ENCODE data around the gene PCBP4. TPM values are rescaled to one million over a fixed set of nuclear protein-coding genes. Genes with fewer than 3 reads are reported as not detected.

Gene PCBP4
- total RNA-seq, 1 donor from 2014 or later, result 144 TPM

DNA sequence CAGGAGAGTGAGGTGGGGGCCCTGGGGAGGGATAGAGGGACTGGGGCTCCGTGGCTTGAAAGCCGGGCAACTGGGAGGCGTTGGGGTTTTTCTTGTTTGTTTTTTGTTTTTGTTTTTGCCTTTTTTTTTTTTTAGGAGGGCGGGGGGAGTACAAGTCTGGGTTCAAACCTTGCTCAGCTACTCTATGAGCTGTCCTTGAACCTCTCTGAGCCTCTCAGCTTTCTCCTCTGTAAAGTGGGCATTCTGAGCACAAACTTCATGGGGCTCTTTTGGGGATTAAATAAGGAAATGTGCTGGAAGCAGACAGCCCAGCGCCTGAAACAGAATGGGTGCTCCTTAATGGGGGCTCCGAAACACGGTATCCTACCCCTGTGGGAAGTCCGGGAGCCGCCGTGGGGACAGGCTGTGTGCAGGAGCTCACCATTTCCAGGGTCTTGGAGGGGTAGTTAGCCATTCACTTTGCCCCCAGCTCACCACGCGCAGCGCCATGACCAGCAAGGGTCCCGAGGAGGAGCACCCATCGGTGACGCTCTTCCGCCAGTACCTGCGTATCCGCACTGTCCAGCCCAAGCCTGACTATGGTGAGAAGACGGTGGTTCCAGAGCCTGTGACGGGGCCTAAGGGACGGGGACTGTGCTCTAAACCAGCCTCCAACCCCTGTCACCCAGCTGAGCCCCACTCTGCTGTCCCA lies 16.5 kb upstream of the PCBP4 start:
- Histone ChIP-seq H3K4me3 (ENCODE audit: low read depth, low read length) (peak overlapping the region; percentile 44), H3K36me3 (ENCODE audit: control insufficient read depth, insufficient read depth, low read length) (no peaks in the 10 kb centered on the region), H3K27me3 (ENCODE audit: control insufficient read depth, insufficient read depth, low read length) (no peaks in the 10 kb centered on the region)
- no peak for DNase-seq (ENCODE audit: low read depth)
- TF ChIP-seq, protein P1, sequence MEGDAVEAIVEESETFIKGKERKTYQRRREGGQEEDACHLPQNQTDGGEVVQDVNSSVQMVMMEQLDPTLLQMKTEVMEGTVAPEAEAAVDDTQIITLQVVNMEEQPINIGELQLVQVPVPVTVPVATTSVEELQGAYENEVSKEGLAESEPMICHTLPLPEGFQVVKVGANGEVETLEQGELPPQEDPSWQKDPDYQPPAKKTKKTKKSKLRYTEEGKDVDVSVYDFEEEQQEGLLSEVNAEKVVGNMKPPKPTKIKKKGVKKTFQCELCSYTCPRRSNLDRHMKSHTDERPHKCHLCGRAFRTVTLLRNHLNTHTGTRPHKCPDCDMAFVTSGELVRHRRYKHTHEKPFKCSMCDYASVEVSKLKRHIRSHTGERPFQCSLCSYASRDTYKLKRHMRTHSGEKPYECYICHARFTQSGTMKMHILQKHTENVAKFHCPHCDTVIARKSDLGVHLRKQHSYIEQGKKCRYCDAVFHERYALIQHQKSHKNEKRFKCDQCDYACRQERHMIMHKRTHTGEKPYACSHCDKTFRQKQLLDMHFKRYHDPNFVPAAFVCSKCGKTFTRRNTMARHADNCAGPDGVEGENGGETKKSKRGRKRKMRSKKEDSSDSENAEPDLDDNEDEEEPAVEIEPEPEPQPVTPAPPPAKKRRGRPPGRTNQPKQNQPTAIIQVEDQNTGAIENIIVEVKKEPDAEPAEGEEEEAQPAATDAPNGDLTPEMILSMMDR (IDR thresholded peaks at IDR 0.05; ENCODE audit: insufficient read depth, low read length, poor library complexity, severe bottlenecking), result no peak

DNA sequence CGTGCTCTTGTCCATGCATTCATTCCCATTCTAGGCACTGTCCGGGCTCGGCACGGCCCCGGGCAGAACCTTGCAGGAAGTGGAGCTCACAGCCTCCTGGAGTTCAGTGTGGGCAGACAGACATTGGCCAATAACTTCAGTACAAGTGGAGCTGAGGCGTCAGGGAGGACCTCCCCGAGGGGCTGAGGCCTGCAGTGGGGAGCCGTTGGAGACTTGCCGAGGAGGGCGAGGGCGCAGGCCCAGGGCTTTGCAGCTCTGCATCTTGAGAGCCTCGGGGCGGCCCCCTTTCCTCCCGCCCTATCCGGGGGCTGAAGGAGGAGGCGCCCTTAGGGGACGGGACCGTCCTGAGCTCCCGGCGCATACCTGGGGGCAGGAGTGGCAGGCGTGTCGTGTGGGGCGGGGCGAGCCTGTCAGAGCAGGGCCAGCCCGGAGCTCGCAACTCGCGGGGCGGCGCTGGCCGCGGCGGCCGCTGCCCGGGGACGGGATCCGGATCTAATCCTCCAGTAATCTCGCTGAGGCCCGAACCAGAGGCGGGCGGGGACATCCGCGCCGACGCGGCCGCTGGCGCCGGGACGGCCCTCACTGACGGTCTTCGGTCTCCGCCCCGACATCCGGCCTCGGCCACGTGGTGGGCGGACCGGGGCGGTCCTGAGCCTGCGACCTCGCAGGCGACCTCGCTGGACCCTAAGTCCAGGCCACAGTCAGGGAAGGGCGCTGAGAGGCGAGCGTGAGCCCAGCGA lies 15.8 kb upstream of the PCBP4 start, which contains the start of gene ACY1:
TSS of gene ACY1 (plus strand) at position 698 of the 740 bp plus-strand sequence. CDS start 530 bp downstream, outside the sequence.
- H3K4me3 ChIP-seq (ENCODE audit: low read depth, low read length), result peak within 1 kb of the TSS; percentile 44
- H3K27me3 ChIP-seq (ENCODE audit: control insufficient read depth, insufficient read depth, low read length), result no peaks in the 10 kb centered on the region
- no peaks in the 10 kb centered on the region for H3K36me3 ChIP-seq (ENCODE audit: control insufficient read depth, insufficient read depth, low read length)
- no peak for DNase-seq (ENCODE audit: low read depth)
- TF ChIP-seq, protein P1 (IDR thresholded peaks at IDR 0.05; ENCODE audit: insufficient read depth, low read length, poor library complexity, severe bottlenecking), result no peak

DNA sequence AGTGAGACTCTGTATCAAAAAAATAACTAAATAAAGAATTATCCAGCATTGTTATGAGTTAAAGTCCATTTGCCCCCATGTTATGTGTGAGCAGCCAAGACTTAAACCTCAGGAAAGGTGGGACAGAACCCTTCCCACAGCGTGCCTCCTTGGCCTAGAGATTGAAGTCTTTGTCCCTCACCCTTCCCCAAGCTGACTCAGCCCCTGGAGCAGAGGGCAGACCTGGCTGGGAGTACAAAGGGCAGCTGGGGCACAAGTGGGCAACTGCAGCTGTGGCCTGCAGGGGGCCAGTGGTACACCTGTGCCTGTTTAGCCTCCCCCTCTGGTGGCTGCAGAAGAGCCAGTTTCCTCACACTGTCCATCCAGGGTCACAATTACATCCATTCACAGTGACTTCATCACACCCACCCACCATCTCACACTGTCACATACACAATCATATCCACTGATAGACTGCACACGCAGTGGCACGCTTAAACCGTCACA lies 15.1 kb upstream of the PCBP4 start:
- no peak for DNase-seq (ENCODE audit: low read depth)
- TF ChIP-seq, protein P1 (IDR thresholded peaks at IDR 0.05; ENCODE audit: insufficient read depth, low read length, poor library complexity, severe bottlenecking), result peak; percentile 77
- H3K36me3 ChIP-seq (ENCODE audit: control insufficient read depth, insufficient read depth, low read length), result no peaks in the 10 kb centered on the region
- no peaks in the 10 kb centered on the region for H3K27me3 ChIP-seq (ENCODE audit: control insufficient read depth, insufficient read depth, low read length)
- H3K4me3 ChIP-seq (ENCODE audit: low read depth, low read length), result peak overlapping the region; percentile 44

DNA sequence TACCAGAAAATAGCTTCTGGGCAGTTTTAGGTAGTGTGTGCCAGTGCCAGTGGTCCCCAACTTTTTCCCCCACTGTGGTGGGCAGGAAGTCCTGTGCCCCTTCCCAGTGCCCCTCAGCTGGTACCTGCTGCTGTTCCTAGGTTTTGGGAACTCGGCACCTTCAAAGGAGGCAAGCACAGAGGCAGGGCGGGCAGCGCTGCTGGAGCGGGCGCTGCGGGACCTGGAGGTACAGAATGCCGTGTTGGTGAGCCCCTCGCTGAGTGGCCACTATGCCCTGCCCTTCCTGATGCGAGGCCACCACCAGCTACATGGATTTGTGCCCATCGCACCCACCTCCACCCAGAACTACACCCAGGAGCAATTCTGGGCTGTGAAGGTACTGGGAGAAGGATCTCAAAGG lies 13.0 kb upstream of the PCBP4 start:
- H3K4me3 ChIP-seq (ENCODE audit: low read depth, low read length), result no peak overlapping the region
- H3K27me3 ChIP-seq (ENCODE audit: control insufficient read depth, insufficient read depth, low read length), result no peaks in the 10 kb centered on the region
- DNase-seq (ENCODE audit: low read depth), result no peak
- H3K36me3 ChIP-seq (ENCODE audit: control insufficient read depth, insufficient read depth, low read length), result no peaks in the 10 kb centered on the region
- TF ChIP-seq, protein P1 (IDR thresholded peaks at IDR 0.05; ENCODE audit: insufficient read depth, low read length, poor library complexity, severe bottlenecking), result no peak

DNA sequence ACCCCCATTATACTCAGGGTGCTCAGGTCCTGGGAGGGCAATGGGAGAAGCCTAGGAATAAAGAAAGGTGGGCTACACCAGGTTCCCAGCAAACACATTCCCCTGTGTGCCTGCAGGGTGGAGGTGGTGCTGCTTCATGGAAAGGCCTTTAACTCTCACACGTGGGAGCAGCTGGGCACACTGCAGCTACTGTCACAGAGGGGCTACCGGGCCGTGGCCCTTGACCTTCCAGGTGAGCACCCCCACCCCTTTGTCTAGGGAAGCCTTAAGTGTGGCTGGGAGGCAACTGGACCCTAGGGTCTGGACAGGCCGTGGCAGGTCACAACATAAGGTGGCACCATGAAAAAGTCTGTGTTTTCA lies 10.9 kb upstream of the PCBP4 start:
- no peaks in the 10 kb centered on the region for H3K27me3 ChIP-seq (ENCODE audit: control insufficient read depth, insufficient read depth, low read length)
- no peak overlapping the region for H3K4me3 ChIP-seq (ENCODE audit: low read depth, low read length)
- DNase-seq (ENCODE audit: low read depth), result no peak
- TF ChIP-seq, protein P1 (IDR thresholded peaks at IDR 0.05; ENCODE audit: insufficient read depth, low read length, poor library complexity, severe bottlenecking), result no peak
- H3K36me3 ChIP-seq (ENCODE audit: control insufficient read depth, insufficient read depth, low read length), result no peaks in the 10 kb centered on the region

Data from kidney epithelial cell (primary cell).